HepG2 (cell line): ENCODE data around the gene TRERF1. TPM values are rescaled to one million over a fixed set of nuclear protein-coding genes. Genes with fewer than 3 reads are reported as not detected.

ENCODE experiments used
- AKAP8 ChIP-seq: sonication (generic); formaldehyde crosslinking; IDR thresholded peaks from 2 replicates; pipeline ENCODE4 v1.5.1; 2020; ENCODE audit warnings: mild to moderate bottlenecking, missing genetic modification reagents
- EED ChIP-seq: sonication (generic); formaldehyde crosslinking; IDR thresholded peaks from 2 replicates; pipeline ENCODE4 v1.5.0; 2020; ENCODE audit warnings: mild to moderate bottlenecking, missing genetic modification reagents
- KIAA2018 ChIP-seq: sonication (generic); formaldehyde crosslinking; IDR thresholded peaks from 2 replicates; pipeline ENCODE4 v1.5.0; 2020; ENCODE audit warnings: mild to moderate bottlenecking, missing genetic modification reagents, borderline replicate concordance
- MZF1 ChIP-seq: sonication (generic); formaldehyde crosslinking; IDR thresholded peaks from 2 replicates; pipeline ENCODE4 v1.8.1; 2023; ENCODE audit warnings: mild to moderate bottlenecking, missing genetic modification reagents, borderline replicate concordance
- NFYB ChIP-seq: sonication (generic); formaldehyde crosslinking; IDR thresholded peaks from 2 replicates; pipeline ENCODE4 v1.4.0; 2020; ENCODE audit warnings: missing genetic modification reagents
- RAD21 ChIP-seq: fragments of 450-650 bp; formaldehyde crosslinking; IDR thresholded peaks from 2 replicates; pipeline ENCODE4 v1.5.0; 2020; ENCODE audit warnings: mild to moderate bottlenecking
- RFX5 ChIP-seq: IDR thresholded peaks from 2 replicates; pipeline ENCODE4 v1.6.1; 2011; ENCODE audit warnings: low read depth, low read length, improper control_type of control experiment
- SALL1 ChIP-seq: sonication (generic); formaldehyde crosslinking; IDR thresholded peaks from 2 replicates; pipeline ENCODE4 v1.8.0; 2022; ENCODE audit warnings: mild to moderate bottlenecking, missing genetic modification reagents
- SAP130 ChIP-seq: IDR thresholded peaks from 2 replicates; pipeline ENCODE4 v1.6.1; 2016; ENCODE audit warnings: low read depth
- SMARCE1 ChIP-seq: fragments of 450-650 bp; IDR thresholded peaks from 2 replicates; pipeline ENCODE4 v1.6.1; 2017; ENCODE audit warnings: borderline replicate concordance
- ZMYM4 ChIP-seq: sonication (generic); formaldehyde crosslinking; IDR thresholded peaks from 2 replicates; pipeline ENCODE4 v1.8.1; 2023; ENCODE audit warnings: mild to moderate bottlenecking, missing genetic modification reagents
- ZNF33A ChIP-seq: sonication (generic); formaldehyde crosslinking; IDR thresholded peaks from 2 replicates; pipeline ENCODE4 v1.5.1; 2020; ENCODE audit warnings: missing genetic modification reagents, mild to moderate bottlenecking, moderate library complexity, borderline replicate concordance
- ZNF414 ChIP-seq: sonication (generic); formaldehyde crosslinking; IDR thresholded peaks from 2 replicates; pipeline ENCODE4 v1.5.0; 2020; ENCODE audit warnings: missing genetic modification reagents
- ZNF44 ChIP-seq: sonication (generic); formaldehyde crosslinking; IDR thresholded peaks from 2 replicates; pipeline ENCODE4 v1.5.1; 2020; ENCODE audit warnings: mild to moderate bottlenecking, missing genetic modification reagents
- ZNF512B ChIP-seq: sonication (generic); formaldehyde crosslinking; IDR thresholded peaks from 2 replicates; pipeline ENCODE4 v1.5.1; 2020; ENCODE audit warnings: missing genetic modification reagents, mild to moderate bottlenecking, borderline replicate concordance
- ZNF792 ChIP-seq: IDR thresholded peaks from 2 replicates; pipeline ENCODE4 v1.6.1; 2016
- ZNF850 ChIP-seq: sonication (generic); formaldehyde crosslinking; conservative IDR thresholded peaks from 2 replicates; pipeline ENCODE4 v1.9.0; 2021; ENCODE audit warnings: mild to moderate bottlenecking, missing genetic modification reagents
- polyA plus RNA-seq, 8 experiments: library from polyadenylated mRNA; depleted of rRNA in 3 of 8; stranded (reverse) in 7 of 8; unstranded in 1 of 8; fragments of >200 nt; fragmentation: Illumina TruSeq in 4 of 8; extraction: Trizol in 4 of 8; gene quantifications; 2 replicates each; pipeline versions ENCODE4 v1.2.1 to v1.2.3, GENCODE V29; 2011 to 2016; ENCODE audit warnings: low read depth in 4 of 8, missing spikeins in 1 of 8, mixed read lengths in 1 of 8; ENCODE audit not compliant: insufficient read depth in 1 of 8
- total RNA-seq, 5 experiments: library from RNA; depleted of rRNA; stranded (reverse); fragments of >200 nt; fragmentation: Illumina TruSeq; extraction: Trizol; gene quantifications; 2 replicates each; pipeline ENCODE4 v1.2.3, GENCODE V29; 2016; ENCODE audit warnings: low read depth in 1 of 5

TRERF1 gene
- total and polyA plus RNA-seq, 2 of the 13 experiments (the other 11 are each of a cell fraction or from before 2014, with no cell fraction given), result 0.02 TPM; not detected in 1

- TF ChIP-seq KIAA2018 (CRISPR knock-in tag) (no peak), RAD21 (CRISPR knock-in tag) (no peak), ZNF414 (CRISPR knock-in tag) (no peak), MZF1 (CRISPR knock-in tag) (no peak), RFX5 (no peak), ZNF33A (no peak), EED (CRISPR knock-in tag) (no peak), ZNF44 (CRISPR knock-in tag) (no peak), AKAP8 (CRISPR knock-in tag) (no peak), ZNF512B (CRISPR knock-in tag) (no peak), SALL1 (CRISPR knock-in tag) (no peak), NFYB (CRISPR knock-in tag) (no peak), SMARCE1 (no peak), SAP130 (CRISPR knock-in tag) (no peak), ZNF792 (CRISPR knock-in tag) (no peak), ZMYM4 (CRISPR knock-in tag) (no peak), ZNF850 (CRISPR knock-in tag) (no peak)
- TF ChIP-seq, all 625 proteins: peak for 0
Measured at GRCh38 chr6:42278131-42278853, 173.4 kb downstream of the TRERF1 start (continued).
